Skin epidermis (tissue), 12 donors: ENCODE data around the gene OAF.
A peak's percentile ranks its signal among the peaks of the same experiment; 100 is the strongest.
"Not testable (repeated sequence)": the region's sequence is repeated elsewhere in the genome, so short reads cannot be mapped to it uniquely, and the experiment has no call there.

Experiments used
- H3K27ac ChIP-seq, 21 experiments: fragments of 200-600 bp; sonication (generic) in 11 of 21; one replicate each; pipeline ENCODE4 v1.5.0; 2020; ENCODE audit warnings: mild to moderate bottlenecking in 3 of 21, inconsistent platforms in 2 of 21, moderate library complexity in 2 of 21
- H3K4me3 ChIP-seq, 7 experiments: fragments of 200-600 bp; sonication (generic) in 2 of 7; one replicate each; pipeline ENCODE4 v1.5.0; 2020; ENCODE audit warnings: inconsistent platforms in 2 of 7, mild to moderate bottlenecking in 2 of 7, moderate library complexity in 1 of 7

OAF gene

DNA sequence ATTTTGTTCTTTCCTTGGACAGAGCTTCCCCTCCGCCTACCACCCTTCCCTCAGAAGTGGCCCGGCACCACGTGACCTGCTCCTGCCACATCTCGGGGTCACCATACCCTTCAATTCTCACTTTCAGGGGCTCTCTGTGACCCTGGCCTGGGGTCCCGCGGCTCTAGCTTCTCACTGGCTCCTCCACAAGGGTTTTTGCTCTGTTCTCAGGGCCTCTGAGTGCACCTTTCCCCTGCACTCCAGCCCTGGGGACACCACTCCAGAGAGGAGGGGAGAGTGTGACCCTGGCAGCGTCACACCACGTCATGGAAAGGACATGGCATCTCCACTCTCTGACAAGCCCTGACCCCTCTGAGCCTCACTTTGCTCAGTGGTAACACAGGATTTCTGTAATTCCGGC is 46.5 kb downstream of the OAF start:
- H3K27ac ChIP-seq = no peak overlapping the region
- no peak overlapping the region for H3K4me3 ChIP-seq

DNA sequence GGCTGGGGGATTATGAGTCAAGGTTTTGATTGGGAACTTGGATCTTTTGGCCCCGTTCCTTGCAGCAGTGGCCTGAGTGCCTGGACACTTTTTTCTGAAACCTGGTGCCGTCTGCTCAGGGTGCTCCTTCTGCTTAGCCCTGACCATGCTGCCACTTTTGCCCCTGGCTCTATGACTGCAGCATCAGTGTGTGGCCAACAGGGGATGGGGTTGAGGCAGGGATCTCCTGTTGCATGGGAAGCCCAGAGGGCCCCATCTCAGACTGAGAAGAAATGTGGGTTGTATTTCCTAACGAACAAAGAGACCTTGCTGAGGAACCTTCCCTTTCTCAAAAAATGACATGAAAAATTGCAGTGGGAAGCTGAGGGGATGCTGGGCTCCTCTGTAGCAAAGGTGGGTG is 47.8 kb downstream of the OAF start:
- H3K4me3 ChIP-seq = no peak overlapping the region

DNA sequence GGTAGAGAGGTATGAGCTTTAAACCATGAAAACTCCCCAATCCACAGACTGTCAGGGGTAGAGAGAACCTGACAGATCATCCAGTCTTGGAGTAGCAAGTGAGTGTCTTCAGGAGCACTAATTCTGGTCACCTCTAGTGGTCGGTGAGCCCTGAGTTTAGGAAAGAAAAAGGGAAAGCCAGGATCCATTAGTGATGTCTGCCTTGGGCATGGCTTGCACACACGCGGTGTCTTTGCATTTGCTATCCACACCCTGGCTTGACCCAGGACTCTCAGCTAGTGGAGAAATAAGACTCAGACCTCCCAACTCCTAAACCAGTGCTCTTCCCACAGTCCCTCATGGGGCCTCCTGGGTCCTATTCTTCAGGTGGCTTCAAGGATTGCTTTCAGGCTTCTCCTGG is 48.4 kb downstream of the OAF start:
- H3K4me3 ChIP-seq = no peak overlapping the region
- H3K27ac ChIP-seq = peak overlapping the region in 12 of 21 experiments; percentile 6 to 76 (median 52)

More for the DNA sequence above, 47.8 kb downstream of the OAF start:
- H3K27ac ChIP-seq = peak overlapping the region in 6 of 21 experiments; percentile 6 to 76 (median 49)

DNA sequence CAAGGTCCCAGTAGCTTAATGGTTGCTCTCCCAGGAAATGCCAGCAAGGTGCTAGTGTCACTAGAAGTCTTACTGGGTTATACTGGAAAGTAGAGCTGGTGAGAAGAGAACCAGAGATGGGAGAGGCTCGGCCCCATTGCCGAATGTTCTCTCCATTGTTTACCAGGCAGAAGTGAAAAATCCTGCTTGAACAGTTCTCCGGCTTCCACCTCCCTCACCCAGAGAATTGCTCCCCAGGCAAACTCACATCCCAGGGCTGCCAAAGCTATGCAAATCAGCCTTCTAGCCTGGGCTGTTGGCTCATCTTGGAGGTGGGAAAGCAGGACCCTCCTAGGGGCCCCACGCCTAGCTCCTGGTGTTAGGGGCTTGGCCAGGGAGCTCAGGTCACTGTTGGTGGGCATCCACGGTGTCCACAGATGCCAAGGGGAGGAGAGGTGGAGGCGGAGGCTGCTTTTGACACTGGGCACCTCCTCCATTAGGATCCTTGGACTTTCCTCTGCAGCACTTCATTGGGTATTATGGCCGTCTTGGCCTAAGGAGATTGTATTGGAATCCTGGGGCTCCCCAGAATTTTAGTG is 49.2 kb downstream of the OAF start:
- Histone ChIP-seq H3K27ac (peak overlapping the region in 13 of 21 experiments; percentile 6 to 76 (median 51)), H3K4me3 (no peak overlapping the region)

DNA sequence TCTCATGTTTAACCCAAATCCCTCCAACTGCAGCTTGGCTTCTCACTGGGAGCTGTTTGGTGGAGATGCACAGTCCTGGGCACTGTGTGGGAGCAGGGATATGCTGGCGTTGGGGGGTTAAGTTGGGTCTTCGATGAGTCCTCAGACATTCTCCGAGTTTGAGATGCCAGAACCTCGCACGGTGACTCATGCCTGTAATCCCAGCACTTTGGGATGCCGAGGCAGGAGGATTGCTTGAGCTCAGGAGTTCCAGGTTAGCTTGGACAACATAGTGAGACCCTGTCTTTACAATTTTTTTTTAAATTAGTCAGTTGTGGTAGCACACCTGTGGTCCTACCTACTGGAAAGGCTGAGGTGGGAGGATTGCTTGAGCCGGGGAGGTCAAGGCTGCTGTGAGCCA is 49.8 kb downstream of the OAF start:
- Histone ChIP-seq H3K4me3 (no peak overlapping the region), H3K27ac (peak overlapping the region in 10 of 21 experiments; percentile 14 to 76 (median 52))

DNA sequence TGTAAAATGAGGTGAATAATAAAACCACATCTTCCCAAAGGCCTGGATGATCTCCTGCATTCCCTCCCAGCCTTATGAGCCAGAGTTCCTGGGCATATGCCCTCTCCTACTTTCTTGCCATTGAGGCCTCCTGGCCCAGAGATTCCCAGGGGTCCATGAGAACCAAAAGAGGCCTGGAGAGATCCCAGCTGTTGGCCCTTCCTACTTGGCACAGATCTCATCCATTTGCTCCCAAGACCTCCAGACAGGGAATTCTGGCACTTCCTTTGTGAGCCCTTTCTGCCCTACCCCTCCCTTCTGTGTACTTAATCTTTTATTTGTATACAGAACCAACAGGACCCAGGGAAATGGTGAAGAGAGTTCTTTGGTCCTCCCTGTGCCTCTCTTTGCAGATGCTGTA is 50.5 kb downstream of the OAF start:
- Histone ChIP-seq H3K27ac (peak overlapping the region in 2 of 21 experiments; percentile 3 to 22), H3K4me3 (no peak overlapping the region)

DNA sequence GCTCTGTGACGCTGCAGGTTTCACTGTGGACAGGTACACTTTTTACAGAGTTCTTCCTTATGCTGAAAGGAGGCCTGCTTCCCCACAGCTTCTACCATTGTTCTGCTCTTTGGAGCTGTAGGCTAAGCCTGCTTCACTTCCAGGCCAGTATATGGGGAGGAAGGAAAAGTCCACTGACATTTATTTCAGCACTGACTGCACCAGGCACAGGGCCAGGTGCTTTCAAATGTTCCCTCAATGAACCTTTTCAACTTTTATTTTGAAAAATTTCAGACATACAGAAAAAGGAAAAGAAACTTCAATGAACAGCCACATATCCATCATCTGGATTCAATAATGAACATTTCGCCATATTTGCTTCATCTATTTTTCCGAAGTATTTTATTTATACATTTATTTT is 51.1 kb downstream of the OAF start:
- H3K4me3 ChIP-seq = no peak overlapping the region
- no peak overlapping the region for H3K27ac ChIP-seq

DNA sequence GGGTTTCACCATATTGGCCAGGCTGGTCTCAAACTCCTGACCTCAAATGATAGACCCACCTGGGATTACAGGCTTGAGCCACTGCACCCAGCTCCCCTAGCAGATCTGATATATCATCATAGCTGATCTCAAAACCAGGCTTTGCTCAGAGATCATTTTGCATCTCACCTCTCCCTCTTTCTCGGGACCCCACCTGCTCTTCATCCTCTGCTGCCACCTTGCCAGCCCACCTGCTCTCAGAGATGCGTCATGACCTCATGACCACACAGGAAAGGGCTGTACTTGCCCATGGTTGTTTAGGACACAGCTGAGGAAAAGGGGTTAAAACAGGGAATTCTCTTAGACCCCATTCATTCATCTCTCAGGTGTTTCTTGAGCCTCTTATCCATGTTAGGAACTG is 56.5 kb downstream of the OAF start:
- Histone ChIP-seq H3K4me3 (no peak overlapping the region), H3K27ac (no peak overlapping the region)

DNA sequence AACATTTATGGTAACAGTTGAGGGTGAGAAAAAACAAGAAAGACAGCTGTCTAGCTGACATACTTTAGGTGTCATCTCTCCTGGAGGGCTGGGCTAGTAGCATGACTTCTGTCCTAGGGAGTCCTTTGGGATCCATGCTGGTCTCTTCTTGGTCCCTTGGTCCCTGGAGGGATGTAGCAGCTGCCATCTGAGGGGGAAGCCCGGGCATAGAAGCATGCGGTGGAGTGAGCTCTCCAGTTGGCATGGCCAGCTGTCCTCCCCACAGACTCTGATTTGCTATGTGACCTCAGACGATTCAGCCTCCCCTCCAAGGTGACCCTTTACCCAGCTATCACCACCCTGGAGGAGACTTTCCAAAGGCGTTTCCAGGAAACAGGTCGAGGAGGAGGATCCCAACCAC is 57.9 kb downstream of the OAF start:
- no peak overlapping the region for H3K4me3 ChIP-seq
- peak overlapping the region in 1 of 21 experiments; percentile 48 for H3K27ac ChIP-seq

DNA sequence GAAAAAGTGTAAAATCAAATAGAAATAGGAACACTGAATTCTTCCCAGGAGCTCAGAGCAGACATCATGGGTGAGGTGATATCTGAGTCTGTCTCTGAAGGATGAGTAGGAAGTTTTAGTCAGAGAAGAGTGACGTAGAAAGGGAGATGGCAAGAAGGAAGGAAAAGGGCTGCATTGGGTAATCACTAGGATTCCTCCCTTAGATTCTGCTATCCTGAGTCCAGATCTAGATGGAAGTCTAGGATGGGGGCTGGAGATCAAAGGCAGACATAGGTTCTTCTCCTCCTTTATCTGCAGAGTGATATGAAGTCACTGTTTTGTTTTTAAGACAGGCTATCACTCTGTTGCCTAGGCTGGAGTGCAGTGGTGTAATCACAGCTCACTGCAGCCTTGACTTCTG is 59.6 kb downstream of the OAF start:
- Histone ChIP-seq H3K27ac (peak overlapping the region in 11 of 21 experiments; percentile 40 to 90 (median 79)), H3K4me3 (no peak overlapping the region)

DNA sequence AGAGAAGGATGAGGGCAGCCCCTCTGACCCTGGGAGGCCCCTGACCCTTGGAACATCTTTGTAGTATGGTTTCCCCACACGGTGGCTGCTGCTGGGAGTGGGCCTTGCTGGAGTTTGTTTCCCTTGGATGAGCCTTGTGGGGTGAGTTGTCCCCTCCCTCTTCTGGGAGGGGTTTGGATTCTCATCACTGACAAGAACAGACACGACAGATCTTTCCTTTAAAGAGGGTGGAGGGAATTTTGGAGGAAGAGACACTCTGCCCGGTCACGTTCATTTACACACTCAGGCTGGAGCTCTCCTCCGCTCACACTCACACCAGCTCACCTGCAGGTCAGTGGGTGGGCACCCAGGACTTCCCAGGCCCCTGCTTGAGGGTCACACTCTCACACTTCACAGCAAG is 60.8 kb downstream of the OAF start:
- Histone ChIP-seq H3K27ac (peak overlapping the region; percentile 20 to 90 (median 76)), H3K4me3 (no peak overlapping the region)

DNA sequence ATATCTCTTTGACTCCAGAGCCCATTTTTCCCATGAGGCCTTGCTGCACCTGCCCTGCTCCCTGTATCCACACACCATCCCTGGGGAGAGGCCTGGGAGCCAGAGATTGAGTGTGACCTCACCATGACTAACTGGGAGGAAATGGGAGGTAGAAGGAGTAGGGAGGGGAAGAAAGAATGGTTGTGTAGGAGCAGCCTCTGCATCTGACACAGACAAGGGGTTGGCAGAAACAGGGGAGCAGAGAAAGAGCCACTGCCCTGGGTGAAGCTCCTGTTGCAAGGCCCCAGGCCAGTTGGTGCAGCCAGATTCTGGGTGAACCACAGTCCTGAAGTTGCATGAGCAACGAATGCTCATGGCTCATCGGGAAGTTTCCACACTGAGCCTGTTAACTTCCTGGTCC is 61.5 kb downstream of the OAF start:
- no peak overlapping the region for H3K4me3 ChIP-seq
- H3K27ac ChIP-seq = peak overlapping the region in 18 of 21 experiments; percentile 40 to 90 (median 78)

DNA sequence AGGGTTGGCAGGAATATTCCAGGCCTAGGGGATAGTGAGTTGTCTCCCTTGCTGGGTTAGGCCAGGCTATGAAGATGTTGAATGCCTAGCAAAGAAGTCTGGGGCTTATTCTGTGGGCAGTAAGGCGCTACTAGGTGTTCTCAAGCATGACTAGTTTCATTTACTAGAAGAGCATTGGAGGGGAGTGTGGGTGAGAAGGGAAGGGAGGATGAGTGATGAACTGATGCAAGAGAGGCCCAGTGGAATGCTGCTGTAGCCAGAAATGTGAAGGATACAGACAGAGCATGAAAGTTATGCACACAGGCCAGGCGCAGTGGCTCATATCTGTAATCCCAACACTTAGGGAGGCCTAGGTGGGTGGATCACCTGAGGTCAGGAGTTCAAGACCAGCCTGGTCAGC is 62.6 kb downstream of the OAF start:
- peak overlapping the region in 11 of 21 experiments; percentile 31 to 90 (median 77) for H3K27ac ChIP-seq
- H3K4me3 ChIP-seq = no peak overlapping the region

DNA sequence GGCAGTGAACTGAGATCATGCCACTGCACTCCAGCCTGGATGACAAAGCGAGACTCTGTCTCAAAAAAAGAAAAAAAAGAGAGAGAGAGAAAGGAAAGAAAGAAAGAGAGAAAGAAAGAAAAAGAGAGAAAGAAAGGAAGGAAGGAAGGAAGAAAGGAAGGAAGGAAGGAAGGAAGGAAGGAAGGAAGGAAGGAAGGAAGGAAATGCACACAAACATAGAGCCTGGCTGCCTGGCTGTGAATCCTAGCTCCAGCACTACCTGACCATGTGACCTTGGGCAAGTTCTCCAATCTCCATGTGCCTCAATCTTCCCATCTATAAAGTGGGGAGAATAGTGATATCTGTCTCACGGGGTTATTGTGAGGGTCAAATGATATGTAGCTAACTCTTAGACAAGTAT is 63.1 kb downstream of the OAF start:
- peak overlapping the region in 1 of 21 experiments; percentile 29 for H3K27ac ChIP-seq
- not testable (repeated sequence) for H3K4me3 ChIP-seq

DNA sequence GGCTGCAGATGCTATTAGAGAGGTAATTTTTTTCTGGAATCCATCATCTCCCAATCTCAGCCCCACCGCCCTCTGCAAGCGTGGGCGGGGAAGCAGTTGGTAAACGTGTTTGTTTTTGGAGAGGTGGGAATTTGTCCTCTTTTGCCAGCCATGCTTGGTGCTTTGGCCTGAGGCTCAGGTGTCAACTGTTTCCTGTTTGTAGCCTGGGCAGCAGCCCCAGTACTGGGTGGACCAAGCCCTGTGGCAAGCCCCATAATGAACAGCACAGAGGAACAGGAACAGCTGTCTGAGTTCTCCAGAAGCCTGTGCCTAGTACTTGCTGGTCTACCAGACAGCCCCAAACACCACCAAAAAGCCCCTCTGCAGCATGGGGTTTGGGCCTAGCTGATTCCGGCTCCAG is 68.7 kb downstream of the OAF start:
- Histone ChIP-seq H3K4me3 (no peak overlapping the region), H3K27ac (peak overlapping the region in 14 of 21 experiments; percentile 2 to 81 (median 38))
